Measurements from ENCODE around the gene AIF1.

The AIF1 gene

DNA sequence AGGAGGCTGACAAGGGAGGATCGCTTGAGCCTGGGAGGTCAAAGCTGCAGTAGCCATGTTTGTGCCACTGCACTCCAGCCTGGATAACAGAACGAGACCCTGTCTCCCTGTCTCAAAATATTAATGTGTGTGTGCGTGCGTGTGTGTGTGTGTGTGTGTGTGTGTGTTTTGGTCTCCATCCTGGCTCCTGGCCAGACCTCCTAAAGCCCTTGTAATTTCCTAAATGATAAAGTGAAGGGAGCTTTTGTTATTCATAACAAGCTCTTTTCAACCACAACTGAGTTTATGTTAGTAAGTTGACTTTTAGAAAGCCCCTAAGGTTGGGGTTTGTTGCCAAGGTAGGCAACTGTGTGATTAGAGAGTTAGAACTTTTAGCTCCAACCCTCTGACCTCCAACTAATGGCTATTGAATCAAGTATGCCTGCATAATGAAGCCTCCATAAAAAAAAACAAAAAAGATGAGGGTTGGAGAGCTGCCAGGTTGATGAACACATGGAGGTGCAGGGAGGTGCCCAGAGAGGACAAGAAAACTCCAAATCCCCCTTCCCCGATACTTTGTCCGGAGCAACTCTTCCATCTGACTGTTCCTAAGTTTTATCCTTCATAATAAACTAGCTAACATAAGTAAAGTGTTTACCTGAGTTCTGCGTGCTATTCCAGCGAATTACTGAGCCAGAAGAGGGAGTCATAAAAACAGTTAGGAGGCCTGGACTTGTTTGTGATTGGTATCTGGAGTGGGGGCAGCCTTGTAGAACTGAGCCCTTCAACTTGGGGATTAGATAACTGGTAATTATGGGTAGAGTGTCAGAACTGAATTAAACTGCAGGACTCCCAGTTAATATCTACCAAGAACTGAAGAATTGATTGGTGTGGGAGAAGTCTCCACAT, 5.3 kb upstream of the AIF1 start:
- H3K4me1 ChIP-seq (ENCODE audit: control insufficient read depth in 1 of 2, insufficient read depth in 2 of 2, low read length in 2 of 2): no peaks in the 10 kb centered on the region
- H3K14ac ChIP-seq (ENCODE audit: low read length): no peak overlapping the region
- H3K9me3 ChIP-seq (ENCODE audit: insufficient read depth, low read depth, low read length): no peaks in the 10 kb centered on the region
- H4K8ac ChIP-seq (ENCODE audit: low read depth, low read length): no peak overlapping the region
- no peaks in the 10 kb centered on the region for H3K36me3 ChIP-seq (ENCODE audit: control insufficient read depth in 1 of 2, insufficient read depth in 2 of 2, low read length in 2 of 2)
- H3K4me3 ChIP-seq (ENCODE audit: low read depth, low read length): no peak overlapping the region
- H3K18ac ChIP-seq (ENCODE audit: low read length): no peak overlapping the region
- H2BK5ac ChIP-seq (ENCODE audit: low read depth, low read length, poor library complexity): no peak overlapping the region
- H3K79me1 ChIP-seq (ENCODE audit: low read length): no peaks in the 10 kb centered on the region
- no peak overlapping the region for H3K23ac ChIP-seq (ENCODE audit: low read length)
- no peak overlapping the region for H2BK12ac ChIP-seq (ENCODE audit: low read length)
- H3K4me2 ChIP-seq (ENCODE audit: low read length): no peak overlapping the region
- no peak overlapping the region for H4K91ac ChIP-seq (ENCODE audit: low read depth, low read length)
- H3K9ac ChIP-seq (ENCODE audit: low read length): no peak overlapping the region
- H3K27ac ChIP-seq (ENCODE audit: low read depth, low read length): no peak overlapping the region
- H3K27me3 ChIP-seq (ENCODE audit: insufficient read depth, low read length): no peaks in the 10 kb centered on the region
- H4K12ac ChIP-seq (ENCODE audit: low read depth, low read length): no peak overlapping the region
- H3K4ac ChIP-seq (ENCODE audit: low read depth, low read length): no peak overlapping the region
- no peaks in the 10 kb centered on the region for H3K79me2 ChIP-seq (ENCODE audit: control insufficient read depth, insufficient read depth, low read length, poor library complexity)
- H2BK120ac ChIP-seq (ENCODE audit: insufficient read depth, low read length, poor library complexity): no peak overlapping the region
- WGBS (ENCODE audit: extremely low coverage, insufficient coverage, insufficient read length): no CpG with 5 or more reads among the region's 8 CpGs
- no peak overlapping the region for H2AK5ac ChIP-seq (ENCODE audit: low read length)
- no peak overlapping the region for H2AFZ ChIP-seq (ENCODE audit: insufficient read depth, low read length, poor library complexity)
- no peak for DNase-seq

DNA sequence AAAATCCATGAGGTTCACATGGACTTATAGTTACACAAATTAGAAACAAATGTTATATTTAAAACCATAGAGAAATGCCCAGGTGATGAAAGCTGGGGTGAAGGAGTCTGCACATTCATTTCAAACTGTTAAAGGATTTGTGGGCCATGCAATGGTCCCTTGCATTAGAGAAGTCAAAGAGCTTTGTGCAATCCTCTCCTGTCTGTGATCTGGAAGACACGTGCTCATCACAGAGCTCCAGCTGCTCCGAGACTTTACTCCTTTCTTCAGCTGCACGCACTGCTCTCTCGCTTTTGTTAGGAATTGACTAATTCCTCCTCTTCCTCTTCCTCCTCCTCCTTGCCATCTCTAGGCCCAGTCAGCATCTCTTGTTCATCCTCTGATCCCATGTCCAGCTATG, 4.1 kb upstream of the AIF1 start:
- H2AK5ac ChIP-seq (ENCODE audit: low read length): no peak overlapping the region
- no peaks in the 10 kb centered on the region for H3K36me3 ChIP-seq (ENCODE audit: control insufficient read depth in 1 of 2, insufficient read depth in 2 of 2, low read length in 2 of 2)
- H3K18ac ChIP-seq (ENCODE audit: low read length): no peak overlapping the region
- H3K9me3 ChIP-seq (ENCODE audit: insufficient read depth, low read depth, low read length): no peaks in the 10 kb centered on the region
- H3K79me2 ChIP-seq (ENCODE audit: control insufficient read depth, insufficient read depth, low read length, poor library complexity): no peaks in the 10 kb centered on the region
- no peaks in the 10 kb centered on the region for H3K27me3 ChIP-seq (ENCODE audit: insufficient read depth, low read length)
- H3K9ac ChIP-seq (ENCODE audit: low read length): no peak overlapping the region
- no peaks in the 10 kb centered on the region for H3K79me1 ChIP-seq (ENCODE audit: low read length)
- H3K27ac ChIP-seq (ENCODE audit: low read depth, low read length): no peak overlapping the region
- no peak overlapping the region for H2BK12ac ChIP-seq (ENCODE audit: low read length)
- no peak overlapping the region for H4K12ac ChIP-seq (ENCODE audit: low read depth, low read length)
- WGBS (ENCODE audit: extremely low coverage, insufficient coverage, insufficient read length): no CpG with 5 or more reads among the region's 4 CpGs
- H2AFZ ChIP-seq (ENCODE audit: insufficient read depth, low read length, poor library complexity): no peak overlapping the region
- H3K14ac ChIP-seq (ENCODE audit: low read length): no peak overlapping the region
- H4K91ac ChIP-seq (ENCODE audit: low read depth, low read length): no peak overlapping the region
- H3K4me3 ChIP-seq (ENCODE audit: low read depth, low read length): no peak overlapping the region
- DNase-seq: no peak
- H3K23ac ChIP-seq (ENCODE audit: low read length): no peak overlapping the region
- no peak overlapping the region for H4K8ac ChIP-seq (ENCODE audit: low read depth, low read length)
- no peaks in the 10 kb centered on the region for H3K4me1 ChIP-seq (ENCODE audit: control insufficient read depth in 1 of 2, insufficient read depth in 2 of 2, low read length in 2 of 2)
- no peak overlapping the region for H2BK5ac ChIP-seq (ENCODE audit: low read depth, low read length, poor library complexity)
- no peak overlapping the region for H3K4ac ChIP-seq (ENCODE audit: low read depth, low read length)
- H3K4me2 ChIP-seq (ENCODE audit: low read length): no peak overlapping the region
- no peak overlapping the region for H2BK120ac ChIP-seq (ENCODE audit: insufficient read depth, low read length, poor library complexity)

DNA sequence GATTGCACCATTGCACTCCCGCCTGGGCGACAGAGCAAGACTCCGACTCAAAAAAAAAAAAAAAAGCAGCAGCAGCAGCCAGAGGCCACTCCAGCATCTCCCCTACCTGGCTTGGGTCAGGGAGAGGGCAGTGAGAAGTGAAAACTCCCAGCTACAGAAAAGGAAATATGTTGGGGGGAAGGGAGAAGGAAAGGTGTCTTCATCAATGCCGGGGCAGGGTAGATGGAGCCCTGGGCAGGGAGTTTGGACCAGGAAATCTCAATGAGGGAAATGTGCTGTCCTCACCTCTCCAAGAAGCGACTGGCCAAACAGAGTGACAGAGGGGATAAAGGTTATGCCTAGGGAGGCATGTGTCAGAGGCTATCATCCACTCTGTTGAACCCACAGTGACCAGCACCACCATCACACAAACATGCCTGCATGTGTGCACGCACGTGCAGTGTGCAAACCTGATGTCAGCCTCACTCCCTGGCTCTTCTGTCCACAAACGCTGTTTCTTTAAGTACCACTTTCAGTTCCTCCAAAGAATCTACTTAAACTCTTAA, 887 bp upstream of the AIF1 start:
- no peak overlapping the region for H3K23ac ChIP-seq (ENCODE audit: low read length)
- no peak overlapping the region for H3K4ac ChIP-seq (ENCODE audit: low read depth, low read length)
- H3K9ac ChIP-seq (ENCODE audit: low read length): no peak overlapping the region

DNA sequence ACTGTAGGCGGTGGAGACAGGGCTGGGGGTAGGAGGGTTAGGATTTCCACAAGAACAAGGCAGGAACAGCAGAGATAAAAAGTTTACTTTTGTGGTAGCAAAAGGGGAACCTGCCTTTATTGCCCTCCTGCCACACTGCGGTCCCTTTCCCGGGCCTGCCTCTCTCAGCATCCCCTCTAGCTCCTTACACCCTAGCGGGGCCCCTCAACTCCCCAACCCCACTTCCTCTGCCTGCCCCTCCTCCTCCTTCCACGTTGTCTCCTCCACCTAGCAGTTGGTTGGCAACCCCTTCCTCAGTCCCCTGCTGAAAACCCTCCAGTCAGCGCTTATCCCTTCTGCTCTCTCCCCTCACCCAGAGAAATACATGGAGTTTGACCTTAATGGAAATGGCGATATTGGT, 714 bp downstream of the AIF1 start:
- Histone ChIP-seq H4K8ac (ENCODE audit: low read depth, low read length) (no peak overlapping the region), H3K36me3 (ENCODE audit: control insufficient read depth in 1 of 2, insufficient read depth in 2 of 2, low read length in 2 of 2) (no peaks in the 10 kb centered on the region), H3K79me2 (ENCODE audit: control insufficient read depth, insufficient read depth, low read length, poor library complexity) (peaks cover 1% of the 10 kb centered on the region), H4K12ac (ENCODE audit: low read depth, low read length) (no peak overlapping the region), H3K18ac (ENCODE audit: low read length) (no peak overlapping the region), H3K79me1 (ENCODE audit: low read length) (peaks cover 3% of the 10 kb centered on the region), H3K9ac (ENCODE audit: low read length) (no peak overlapping the region), H3K4me1 (ENCODE audit: control insufficient read depth in 1 of 2, insufficient read depth in 2 of 2, low read length in 2 of 2) (no peaks in the 10 kb centered on the region), H2AK5ac (ENCODE audit: low read length) (no peak overlapping the region), H3K4me3 (ENCODE audit: low read depth, low read length) (no peak overlapping the region), H3K14ac (ENCODE audit: low read length) (no peak overlapping the region), H4K91ac (ENCODE audit: low read depth, low read length) (no peak overlapping the region), H3K27me3 (ENCODE audit: insufficient read depth, low read length) (no peaks in the 10 kb centered on the region), H2BK120ac (ENCODE audit: insufficient read depth, low read length, poor library complexity) (no peak overlapping the region), H3K4me2 (ENCODE audit: low read length) (no peak overlapping the region), H2BK5ac (ENCODE audit: low read depth, low read length, poor library complexity) (no peak overlapping the region), H3K27ac (ENCODE audit: low read depth, low read length) (no peak overlapping the region), H2AFZ (ENCODE audit: insufficient read depth, low read length, poor library complexity) (no peak overlapping the region), H3K9me3 (ENCODE audit: insufficient read depth, low read depth, low read length) (no peaks in the 10 kb centered on the region), H3K4ac (ENCODE audit: low read depth, low read length) (no peak overlapping the region), H3K23ac (ENCODE audit: low read length) (no peak overlapping the region), H2BK12ac (ENCODE audit: low read length) (no peak overlapping the region)
- no CpG with 5 or more reads among the region's 7 CpGs for WGBS (ENCODE audit: extremely low coverage, insufficient coverage, insufficient read length)
- no peak for DNase-seq

More for the DNA sequence above, 887 bp upstream of the AIF1 start:
- Histone ChIP-seq H3K4me3 (ENCODE audit: low read depth, low read length) (peak overlapping the region; percentile 51), H3K27me3 (ENCODE audit: insufficient read depth, low read length) (no peaks in the 10 kb centered on the region), H3K79me1 (ENCODE audit: low read length) (no peaks in the 10 kb centered on the region), H3K36me3 (ENCODE audit: control insufficient read depth in 1 of 2, insufficient read depth in 2 of 2, low read length in 2 of 2) (no peaks in the 10 kb centered on the region), H2BK120ac (ENCODE audit: insufficient read depth, low read length, poor library complexity) (no peak overlapping the region), H3K4me2 (ENCODE audit: low read length) (no peak overlapping the region), H3K14ac (ENCODE audit: low read length) (no peak overlapping the region), H2BK5ac (ENCODE audit: low read depth, low read length, poor library complexity) (no peak overlapping the region), H4K8ac (ENCODE audit: low read depth, low read length) (no peak overlapping the region), H3K79me2 (ENCODE audit: control insufficient read depth, insufficient read depth, low read length, poor library complexity) (no peaks in the 10 kb centered on the region), H4K12ac (ENCODE audit: low read depth, low read length) (no peak overlapping the region), H2AK5ac (ENCODE audit: low read length) (no peak overlapping the region), H3K18ac (ENCODE audit: low read length) (no peak overlapping the region), H3K4me1 (ENCODE audit: control insufficient read depth in 1 of 2, insufficient read depth in 2 of 2, low read length in 2 of 2) (no peaks in the 10 kb centered on the region), H4K91ac (ENCODE audit: low read depth, low read length) (no peak overlapping the region), H3K9me3 (ENCODE audit: insufficient read depth, low read depth, low read length) (no peaks in the 10 kb centered on the region), H2BK12ac (ENCODE audit: low read length) (no peak overlapping the region), H2AFZ (ENCODE audit: insufficient read depth, low read length, poor library complexity) (no peak overlapping the region), H3K27ac (ENCODE audit: low read depth, low read length) (no peak overlapping the region)
- peak in 1 of 2 donors; percentile 20 for DNase-seq
- WGBS (ENCODE audit: extremely low coverage, insufficient coverage, insufficient read length): no CpG with 5 or more reads among the region's 8 CpGs
